ENCODE data around the gene HOXD11.

HOXD11 gene

DNA sequence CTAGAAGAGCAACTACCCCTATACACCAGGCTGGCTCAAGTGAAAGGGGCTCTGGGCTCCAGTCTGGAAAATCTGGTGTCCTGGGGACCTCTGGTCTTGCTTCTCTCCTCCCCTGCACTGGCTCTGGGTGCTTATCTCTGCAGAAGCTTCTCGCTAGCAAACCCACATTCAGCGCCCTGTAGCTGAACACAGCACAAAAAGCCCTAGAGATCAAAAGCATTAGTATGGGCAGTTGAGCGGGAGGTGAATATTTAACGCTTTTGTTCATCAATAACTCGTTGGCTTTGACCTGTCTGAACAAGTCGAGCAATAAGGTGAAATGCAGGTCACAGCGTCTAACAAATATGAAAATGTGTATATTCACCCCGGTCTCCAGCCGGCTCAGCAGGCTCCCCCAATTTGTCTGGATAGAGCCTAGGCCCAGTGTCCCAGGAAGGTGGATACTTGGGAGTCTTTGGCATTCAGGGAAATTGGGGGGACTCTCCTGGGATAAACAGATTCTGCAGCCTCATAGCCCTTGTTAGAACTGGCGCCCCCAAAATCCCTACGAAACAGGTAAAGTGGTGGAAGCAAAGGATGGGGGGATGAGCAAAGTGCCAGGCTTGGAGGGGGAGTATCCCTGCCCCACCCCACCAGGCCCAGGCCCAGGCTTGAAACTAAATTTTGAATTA, 41.8 kb downstream of the HOXD11 start:
- H3K9me3 ChIP-seq, result no peaks in the 10 kb centered on the region
- H3K36me3 ChIP-seq, result no peaks in the 10 kb centered on the region
- H3K27me3 ChIP-seq, result peaks cover 100% of the 10 kb centered on the region
- TF ChIP-seq, protein P1, sequence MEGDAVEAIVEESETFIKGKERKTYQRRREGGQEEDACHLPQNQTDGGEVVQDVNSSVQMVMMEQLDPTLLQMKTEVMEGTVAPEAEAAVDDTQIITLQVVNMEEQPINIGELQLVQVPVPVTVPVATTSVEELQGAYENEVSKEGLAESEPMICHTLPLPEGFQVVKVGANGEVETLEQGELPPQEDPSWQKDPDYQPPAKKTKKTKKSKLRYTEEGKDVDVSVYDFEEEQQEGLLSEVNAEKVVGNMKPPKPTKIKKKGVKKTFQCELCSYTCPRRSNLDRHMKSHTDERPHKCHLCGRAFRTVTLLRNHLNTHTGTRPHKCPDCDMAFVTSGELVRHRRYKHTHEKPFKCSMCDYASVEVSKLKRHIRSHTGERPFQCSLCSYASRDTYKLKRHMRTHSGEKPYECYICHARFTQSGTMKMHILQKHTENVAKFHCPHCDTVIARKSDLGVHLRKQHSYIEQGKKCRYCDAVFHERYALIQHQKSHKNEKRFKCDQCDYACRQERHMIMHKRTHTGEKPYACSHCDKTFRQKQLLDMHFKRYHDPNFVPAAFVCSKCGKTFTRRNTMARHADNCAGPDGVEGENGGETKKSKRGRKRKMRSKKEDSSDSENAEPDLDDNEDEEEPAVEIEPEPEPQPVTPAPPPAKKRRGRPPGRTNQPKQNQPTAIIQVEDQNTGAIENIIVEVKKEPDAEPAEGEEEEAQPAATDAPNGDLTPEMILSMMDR (IDR thresholded peaks at IDR 0.05), result no peak
- H3K4me1 ChIP-seq (ENCODE audit: control insufficient read depth in 1 of 2, insufficient read depth in 1 of 2, low read depth in 1 of 2, low read length in 1 of 2), result no peaks in the 10 kb centered on the region
- no peak overlapping the region for H3K27ac ChIP-seq
- no peak overlapping the region for H3K4me3 ChIP-seq (ENCODE audit: low read depth in 1 of 2, low read length in 1 of 2)

- H3K4me1 ChIP-seq (ENCODE audit: control insufficient read depth in 1 of 2, insufficient read depth in 1 of 2, low read depth in 1 of 2, low read length in 1 of 2), result no peaks in the 10 kb centered on the region
Measured at GRCh38 chr2:176149481-176149938, 42.4 kb downstream of the HOXD11 start.

DNA sequence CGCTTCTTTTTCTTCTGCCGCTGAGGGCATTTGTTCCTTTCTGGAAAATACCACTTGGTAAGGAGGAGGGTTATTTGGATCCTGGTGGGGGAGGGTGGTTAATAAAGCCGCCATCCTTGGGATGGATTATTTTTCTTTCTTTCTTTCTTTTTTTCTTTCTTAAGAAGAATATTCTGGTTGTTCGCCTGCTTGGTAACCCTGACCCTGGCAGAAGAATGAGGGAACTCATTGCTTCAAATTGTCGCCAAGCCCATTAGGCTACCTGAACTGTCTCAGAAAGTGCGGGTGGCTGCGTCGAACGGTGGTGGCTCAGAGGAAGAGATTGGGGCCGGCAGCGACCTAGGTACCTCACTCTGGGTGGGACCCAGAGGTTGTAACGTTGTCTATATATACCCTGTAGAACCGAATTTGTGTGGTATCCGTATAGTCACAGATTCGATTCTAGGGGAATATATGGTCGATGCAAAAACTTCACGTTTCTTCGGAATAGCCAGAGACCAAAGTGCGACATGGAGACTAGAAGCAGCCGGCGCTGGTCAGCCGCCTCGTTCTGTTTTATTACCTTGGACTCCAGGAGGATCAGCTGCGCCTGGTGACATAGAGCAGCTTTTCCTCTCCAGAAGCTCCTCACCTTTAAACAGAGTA, 43.0 kb downstream of the HOXD11 start:
- no peaks in the 10 kb centered on the region for H3K36me3 ChIP-seq
- TF ChIP-seq, protein P1 (IDR thresholded peaks at IDR 0.05), result no peak
- peaks cover 100% of the 10 kb centered on the region for H3K27me3 ChIP-seq

More at GRCh38 chr2:176149481-176149938, 42.4 kb downstream of the HOXD11 start:
- TF ChIP-seq, protein P1 (IDR thresholded peaks at IDR 0.05), result no peak
- Histone ChIP-seq H3K27ac (no peak overlapping the region), H3K27me3 (peaks cover 100% of the 10 kb centered on the region), H3K9me3 (no peaks in the 10 kb centered on the region), H3K4me3 (ENCODE audit: low read depth in 1 of 2, low read length in 1 of 2) (no peak overlapping the region), H3K36me3 (no peaks in the 10 kb centered on the region)

DNA sequence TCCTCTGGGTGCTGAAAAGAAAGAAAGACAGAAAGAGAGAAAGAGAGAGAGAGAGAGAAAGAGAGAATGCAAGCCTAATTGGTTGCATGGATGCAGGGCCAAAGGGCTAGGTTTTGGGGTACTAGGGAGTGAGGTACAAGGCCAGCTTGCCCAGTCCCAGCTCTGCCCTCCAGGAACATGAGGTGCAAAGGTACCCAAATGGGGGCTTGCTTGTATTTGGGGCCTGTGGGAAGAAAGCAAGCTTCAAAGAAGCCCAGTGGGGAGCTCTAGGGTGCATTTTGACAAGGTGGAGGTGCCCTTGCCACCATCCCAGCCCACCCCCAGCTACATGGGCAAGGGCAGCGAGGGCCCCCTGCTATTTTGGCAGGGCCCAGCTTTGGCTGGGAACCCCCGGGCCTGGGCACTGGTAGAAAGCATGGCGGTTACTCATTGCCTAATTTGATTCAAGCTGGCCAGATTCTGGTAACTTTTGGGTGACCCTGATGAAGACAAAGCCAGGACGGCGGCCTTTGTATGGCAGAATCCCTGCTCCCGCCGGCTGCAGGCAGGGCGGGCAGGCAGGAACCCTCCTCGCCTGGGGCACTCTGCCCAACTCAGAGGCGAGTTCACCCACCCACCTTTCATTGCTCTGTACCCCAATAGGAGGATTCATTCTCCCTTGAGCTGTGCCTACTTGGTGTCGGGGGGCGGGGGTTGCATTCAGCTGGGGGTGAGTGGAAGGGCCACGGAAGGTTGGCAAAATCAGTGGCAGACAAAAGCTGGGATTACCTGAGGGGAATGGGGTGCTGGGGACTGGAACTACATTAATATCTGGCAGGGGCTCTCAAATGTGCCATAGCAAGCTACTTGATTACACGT, 43.7 kb downstream of the HOXD11 start:
- Histone ChIP-seq H3K4me1 (ENCODE audit: control insufficient read depth in 1 of 2, insufficient read depth in 1 of 2, low read depth in 1 of 2, low read length in 1 of 2) (no peaks in the 10 kb centered on the region), H3K9me3 (no peaks in the 10 kb centered on the region), H3K27me3 (peaks cover 100% of the 10 kb centered on the region), H3K36me3 (no peaks in the 10 kb centered on the region), H3K4me3 (ENCODE audit: low read depth in 1 of 2, low read length in 1 of 2) (no peak overlapping the region), H3K27ac (no peak overlapping the region)
- TF ChIP-seq, protein P1 (IDR thresholded peaks at IDR 0.05), result no peak

More for the DNA sequence above, 43.0 kb downstream of the HOXD11 start:
- no peaks in the 10 kb centered on the region for H3K4me1 ChIP-seq (ENCODE audit: control insufficient read depth in 1 of 2, insufficient read depth in 1 of 2, low read depth in 1 of 2, low read length in 1 of 2)
- no peak overlapping the region for H3K27ac ChIP-seq
- H3K9me3 ChIP-seq, result no peaks in the 10 kb centered on the region
- no peak overlapping the region for H3K4me3 ChIP-seq (ENCODE audit: low read depth in 1 of 2, low read length in 1 of 2)

DNA sequence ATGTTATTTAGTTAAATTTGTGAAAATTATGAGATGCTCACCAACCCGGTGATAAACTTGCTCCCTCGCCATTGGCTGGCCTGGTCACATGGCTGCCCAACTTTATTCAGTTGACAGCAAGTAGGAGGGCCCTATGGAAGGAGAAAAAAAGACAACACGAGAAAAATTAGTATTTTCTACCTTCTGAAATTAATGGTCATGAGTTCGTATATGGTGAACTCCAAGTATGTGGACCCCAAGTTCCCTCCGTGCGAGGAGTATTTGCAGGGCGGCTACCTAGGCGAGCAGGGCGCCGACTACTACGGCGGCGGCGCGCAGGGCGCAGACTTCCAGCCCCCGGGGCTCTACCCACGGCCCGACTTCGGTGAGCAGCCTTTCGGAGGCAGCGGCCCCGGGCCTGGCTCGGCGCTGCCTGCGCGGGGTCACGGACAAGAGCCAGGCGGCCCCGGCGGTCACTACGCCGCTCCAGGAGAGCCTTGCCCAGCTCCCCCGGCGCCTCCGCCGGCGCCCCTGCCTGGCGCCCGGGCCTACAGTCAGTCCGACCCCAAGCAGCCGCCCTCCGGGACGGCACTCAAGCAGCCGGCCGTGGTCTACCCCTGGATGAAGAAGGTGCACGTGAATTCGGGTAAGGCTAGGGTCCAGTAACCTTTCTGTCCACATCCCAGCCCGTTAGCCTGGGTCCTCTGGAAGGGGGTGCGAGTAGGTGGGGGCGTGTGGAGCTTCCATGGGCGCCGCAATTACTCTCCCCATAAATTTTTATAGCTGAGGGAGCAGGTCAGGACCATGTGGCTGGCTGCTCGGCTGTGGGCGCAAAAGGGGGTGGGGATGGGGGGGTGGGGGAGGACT, 44.6 kb downstream of the HOXD11 start, which contains the start of gene HOXD4:
TSS of gene HOXD4 (plus strand) at position 109 of the 846 bp plus-strand sequence. CDS start at position 193, 84 bp downstream.
- Histone ChIP-seq H3K27ac (no peak within 1 kb of the TSS), H3K9me3 (no peaks in the 10 kb centered on the region), H3K4me3 (ENCODE audit: low read depth in 1 of 2, low read length in 1 of 2) (no peak within 1 kb of the TSS), H3K4me1 (ENCODE audit: control insufficient read depth in 1 of 2, insufficient read depth in 1 of 2, low read depth in 1 of 2, low read length in 1 of 2) (no peaks in the 10 kb centered on the region), H3K27me3 (peaks cover 100% of the 10 kb centered on the region), H3K36me3 (no peaks in the 10 kb centered on the region)
- TF ChIP-seq, protein P1 (IDR thresholded peaks at IDR 0.05), result no peak
